HEK293 (cell line): ENCODE data around the gene DPY19L1.

Experiments used
- TCF7L2 ChIP-seq: IDR thresholded peaks from 2 replicates; pipeline ENCODE4 v1.6.1; 2011; ENCODE audit warnings: low read depth, mild to moderate bottlenecking, inconsistent platforms, low read length, moderate library complexity, borderline replicate concordance
- YY2 ChIP-seq: fragments of 450-650 bp; formaldehyde crosslinking; IDR thresholded peaks from 2 replicates; pipeline ENCODE4 v1.5.1; 2016; ENCODE audit warnings: missing biosample characterization, missing genetic modification characterization
- ZBTB17 ChIP-seq: fragments of 450-650 bp; formaldehyde crosslinking; IDR thresholded peaks from 2 replicates; pipeline ENCODE4 v1.5.1; 2016; ENCODE audit warnings: missing biosample characterization, missing genetic modification characterization
- ZBTB20 ChIP-seq: fragments of 450-650 bp; formaldehyde crosslinking; IDR thresholded peaks from 2 replicates; pipeline ENCODE4 v1.5.1; 2016; ENCODE audit warnings: missing biosample characterization, missing genetic modification characterization
- ZNF184 ChIP-seq: fragments of 450-650 bp; IDR thresholded peaks from 2 replicates; pipeline ENCODE4 v1.5.1; 2018; ENCODE audit warnings: missing biosample characterization, mild to moderate bottlenecking, missing genetic modification characterization
- ZNF274 ChIP-seq, 2 experiments: fragments of 200-500 bp in 1 of 2; fragments of 450-650 bp in 1 of 2; sonication (Bioruptor generic) in 1 of 2; formaldehyde crosslinking in 1 of 2; IDR thresholded peaks; 2 replicates each; pipeline versions ENCODE4 v1.5.1 to v1.6.1; 2014 to 2016; ENCODE audit warnings: borderline replicate concordance in 1 of 2, inconsistent platforms in 1 of 2, low read length in 1 of 2, missing biosample characterization in 1 of 2, missing genetic modification characterization in 1 of 2
- ZNF37A ChIP-seq: fragments of 450-650 bp; IDR thresholded peaks from 2 replicates; pipeline ENCODE4 v1.5.1; 2018; ENCODE audit warnings: missing biosample characterization, missing genetic modification characterization
- ZNF600 ChIP-seq: fragments of 450-650 bp; formaldehyde crosslinking; IDR thresholded peaks from 2 replicates; pipeline ENCODE4 v1.5.1; 2016; ENCODE audit warnings: missing biosample characterization, missing genetic modification characterization
- ZNF658 ChIP-seq: fragments of 450-650 bp; formaldehyde crosslinking; IDR thresholded peaks from 2 replicates; pipeline ENCODE4; 2016; ENCODE audit warnings: missing biosample characterization, missing genetic modification characterization
- TF ChIP-seq, protein P1 (sequence below): fragments of 450-650 bp; formaldehyde crosslinking; IDR thresholded peaks from 2 replicates; pipeline ENCODE4 v1.5.1; 2017; ENCODE audit warnings: missing biosample characterization, missing genetic modification characterization
- TF ChIP-seq, protein P2 (sequence below): fragments of 450-650 bp; formaldehyde crosslinking; IDR thresholded peaks from 2 replicates; pipeline ENCODE4 v1.5.1; 2016; ENCODE audit warnings: missing biosample characterization, missing genetic modification characterization
- TF ChIP-seq, protein P3 (sequence below): fragments of 450-650 bp; formaldehyde crosslinking; IDR thresholded peaks from 2 replicates; pipeline ENCODE4 v1.5.1; 2017; ENCODE audit warnings: missing biosample characterization, missing genetic modification characterization
- TF ChIP-seq, protein P4 (sequence below): fragments of 450-650 bp; formaldehyde crosslinking; IDR thresholded peaks from 2 replicates; pipeline ENCODE4 v1.5.1; 2016; ENCODE audit warnings: missing biosample characterization, missing genetic modification characterization

DNA sequence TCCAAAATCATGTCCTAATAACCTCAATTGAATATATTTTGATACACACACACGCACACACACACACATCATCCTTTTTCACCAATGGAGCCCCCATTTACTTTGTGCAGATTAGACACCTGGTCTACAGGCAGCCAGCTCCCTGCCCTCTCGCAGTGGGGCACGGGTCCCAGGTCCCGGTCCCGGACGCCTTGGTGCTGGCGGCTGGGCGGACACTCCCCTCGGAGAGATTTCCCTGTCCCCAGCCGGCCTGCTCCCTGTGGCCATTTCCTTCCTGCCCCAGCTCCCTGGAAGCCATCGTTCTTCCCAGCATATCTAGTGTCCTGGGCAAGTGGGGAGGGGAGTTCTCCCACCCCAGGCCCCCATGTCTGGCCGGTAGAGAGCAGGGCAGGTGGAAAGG, 14.6 kb downstream of the DPY19L1 start:
- TF ChIP-seq, protein P1, sequence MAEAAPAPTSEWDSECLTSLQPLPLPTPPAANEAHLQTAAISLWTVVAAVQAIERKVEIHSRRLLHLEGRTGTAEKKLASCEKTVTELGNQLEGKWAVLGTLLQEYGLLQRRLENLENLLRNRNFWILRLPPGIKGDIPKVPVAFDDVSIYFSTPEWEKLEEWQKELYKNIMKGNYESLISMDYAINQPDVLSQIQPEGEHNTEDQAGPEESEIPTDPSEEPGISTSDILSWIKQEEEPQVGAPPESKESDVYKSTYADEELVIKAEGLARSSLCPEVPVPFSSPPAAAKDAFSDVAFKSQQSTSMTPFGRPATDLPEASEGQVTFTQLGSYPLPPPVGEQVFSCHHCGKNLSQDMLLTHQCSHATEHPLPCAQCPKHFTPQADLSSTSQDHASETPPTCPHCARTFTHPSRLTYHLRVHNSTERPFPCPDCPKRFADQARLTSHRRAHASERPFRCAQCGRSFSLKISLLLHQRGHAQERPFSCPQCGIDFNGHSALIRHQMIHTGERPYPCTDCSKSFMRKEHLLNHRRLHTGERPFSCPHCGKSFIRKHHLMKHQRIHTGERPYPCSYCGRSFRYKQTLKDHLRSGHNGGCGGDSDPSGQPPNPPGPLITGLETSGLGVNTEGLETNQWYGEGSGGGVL (tag by site-specific recombination), result no peak
- TF ChIP-seq ZNF658 (tag by site-specific recombination) (no peak), ZNF600 (tag by site-specific recombination) (no peak), ZBTB20 (tag by site-specific recombination) (no peak), ZNF184 (tag by site-specific recombination) (no peak), YY2 (tag by site-specific recombination) (no peak), ZNF274 (IDR thresholded peaks at IDR 0.05; ENCODE audit: low read length) (no peak), ZNF274 (tag by site-specific recombination; IDR thresholded peaks at IDR 0.05; ENCODE audit: borderline replicate concordance) (no peak), ZBTB17 (tag by site-specific recombination) (no peak), ZNF37A (tag by site-specific recombination) (no peak), TCF7L2 (no peak)
- TF ChIP-seq, protein P2, sequence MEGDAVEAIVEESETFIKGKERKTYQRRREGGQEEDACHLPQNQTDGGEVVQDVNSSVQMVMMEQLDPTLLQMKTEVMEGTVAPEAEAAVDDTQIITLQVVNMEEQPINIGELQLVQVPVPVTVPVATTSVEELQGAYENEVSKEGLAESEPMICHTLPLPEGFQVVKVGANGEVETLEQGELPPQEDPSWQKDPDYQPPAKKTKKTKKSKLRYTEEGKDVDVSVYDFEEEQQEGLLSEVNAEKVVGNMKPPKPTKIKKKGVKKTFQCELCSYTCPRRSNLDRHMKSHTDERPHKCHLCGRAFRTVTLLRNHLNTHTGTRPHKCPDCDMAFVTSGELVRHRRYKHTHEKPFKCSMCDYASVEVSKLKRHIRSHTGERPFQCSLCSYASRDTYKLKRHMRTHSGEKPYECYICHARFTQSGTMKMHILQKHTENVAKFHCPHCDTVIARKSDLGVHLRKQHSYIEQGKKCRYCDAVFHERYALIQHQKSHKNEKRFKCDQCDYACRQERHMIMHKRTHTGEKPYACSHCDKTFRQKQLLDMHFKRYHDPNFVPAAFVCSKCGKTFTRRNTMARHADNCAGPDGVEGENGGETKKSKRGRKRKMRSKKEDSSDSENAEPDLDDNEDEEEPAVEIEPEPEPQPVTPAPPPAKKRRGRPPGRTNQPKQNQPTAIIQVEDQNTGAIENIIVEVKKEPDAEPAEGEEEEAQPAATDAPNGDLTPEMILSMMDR (tag by site-specific recombination), result no peak
- TF ChIP-seq, protein P3, sequence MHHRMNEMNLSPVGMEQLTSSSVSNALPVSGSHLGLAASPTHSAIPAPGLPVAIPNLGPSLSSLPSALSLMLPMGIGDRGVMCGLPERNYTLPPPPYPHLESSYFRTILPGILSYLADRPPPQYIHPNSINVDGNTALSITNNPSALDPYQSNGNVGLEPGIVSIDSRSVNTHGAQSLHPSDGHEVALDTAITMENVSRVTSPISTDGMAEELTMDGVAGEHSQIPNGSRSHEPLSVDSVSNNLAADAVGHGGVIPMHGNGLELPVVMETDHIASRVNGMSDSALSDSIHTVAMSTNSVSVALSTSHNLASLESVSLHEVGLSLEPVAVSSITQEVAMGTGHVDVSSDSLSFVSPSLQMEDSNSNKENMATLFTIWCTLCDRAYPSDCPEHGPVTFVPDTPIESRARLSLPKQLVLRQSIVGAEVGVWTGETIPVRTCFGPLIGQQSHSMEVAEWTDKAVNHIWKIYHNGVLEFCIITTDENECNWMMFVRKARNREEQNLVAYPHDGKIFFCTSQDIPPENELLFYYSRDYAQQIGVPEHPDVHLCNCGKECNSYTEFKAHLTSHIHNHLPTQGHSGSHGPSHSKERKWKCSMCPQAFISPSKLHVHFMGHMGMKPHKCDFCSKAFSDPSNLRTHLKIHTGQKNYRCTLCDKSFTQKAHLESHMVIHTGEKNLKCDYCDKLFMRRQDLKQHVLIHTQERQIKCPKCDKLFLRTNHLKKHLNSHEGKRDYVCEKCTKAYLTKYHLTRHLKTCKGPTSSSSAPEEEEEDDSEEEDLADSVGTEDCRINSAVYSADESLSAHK (tag by site-specific recombination), result no peak
- TF ChIP-seq, protein P4, sequence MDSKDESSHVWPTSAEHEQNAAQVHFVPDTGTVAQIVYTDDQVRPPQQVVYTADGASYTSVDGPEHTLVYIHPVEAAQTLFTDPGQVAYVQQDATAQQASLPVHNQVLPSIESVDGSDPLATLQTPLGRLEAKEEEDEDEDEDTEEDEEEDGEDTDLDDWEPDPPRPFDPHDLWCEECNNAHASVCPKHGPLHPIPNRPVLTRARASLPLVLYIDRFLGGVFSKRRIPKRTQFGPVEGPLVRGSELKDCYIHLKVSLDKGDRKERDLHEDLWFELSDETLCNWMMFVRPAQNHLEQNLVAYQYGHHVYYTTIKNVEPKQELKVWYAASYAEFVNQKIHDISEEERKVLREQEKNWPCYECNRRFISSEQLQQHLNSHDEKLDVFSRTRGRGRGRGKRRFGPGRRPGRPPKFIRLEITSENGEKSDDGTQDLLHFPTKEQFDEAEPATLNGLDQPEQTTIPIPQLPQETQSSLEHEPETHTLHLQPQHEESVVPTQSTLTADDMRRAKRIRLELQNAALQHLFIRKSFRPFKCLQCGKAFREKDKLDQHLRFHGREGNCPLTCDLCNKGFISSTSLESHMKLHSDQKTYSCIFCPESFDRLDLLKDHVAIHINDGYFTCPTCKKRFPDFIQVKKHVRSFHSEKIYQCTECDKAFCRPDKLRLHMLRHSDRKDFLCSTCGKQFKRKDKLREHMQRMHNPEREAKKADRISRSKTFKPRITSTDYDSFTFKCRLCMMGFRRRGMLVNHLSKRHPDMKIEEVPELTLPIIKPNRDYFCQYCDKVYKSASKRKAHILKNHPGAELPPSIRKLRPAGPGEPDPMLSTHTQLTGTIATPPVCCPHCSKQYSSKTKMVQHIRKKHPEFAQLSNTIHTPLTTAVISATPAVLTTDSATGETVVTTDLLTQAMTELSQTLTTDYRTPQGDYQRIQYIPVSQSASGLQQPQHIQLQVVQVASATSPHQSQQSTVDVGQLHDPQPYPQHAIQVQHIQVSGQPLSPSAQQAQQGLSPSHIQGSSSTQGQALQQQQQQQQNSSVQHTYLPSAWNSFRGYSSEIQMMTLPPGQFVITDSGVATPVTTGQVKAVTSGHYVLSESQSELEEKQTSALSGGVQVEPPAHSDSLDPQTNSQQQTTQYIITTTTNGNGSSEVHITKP (tag by site-specific recombination), result no peak
